Gastrocnemius medialis (tissue), 4 donors: ENCODE data around the gene AXIN1.

Experiments used
- POLR2A ChIP-seq, 2 donors: fragments of 450-650 bp; IDR thresholded peaks; one replicate each; pipeline ENCODE4 v1.6.1; 2017; ENCODE audit warnings: antibody characterized with exemption in 2 of 2, mild to moderate bottlenecking in 2 of 2, moderate library complexity in 2 of 2
- TF ChIP-seq, protein P1 (sequence below), 5 experiments: fragments of 450-650 bp in 3 of 5; fragments of 200-600 bp in 2 of 5; sonication (generic) in 2 of 5; IDR thresholded peaks in 4 of 5; conservative IDR thresholded peaks in 1 of 5; 1 replicate in 4 of 5; 2 replicates in 1 of 5; pipeline ENCODE4 v1.5.1; 2016 to 2019; ENCODE audit warnings: antibody characterized with exemption in 5 of 5, mild to moderate bottlenecking in 3 of 5, moderate library complexity in 3 of 5

DNA sequence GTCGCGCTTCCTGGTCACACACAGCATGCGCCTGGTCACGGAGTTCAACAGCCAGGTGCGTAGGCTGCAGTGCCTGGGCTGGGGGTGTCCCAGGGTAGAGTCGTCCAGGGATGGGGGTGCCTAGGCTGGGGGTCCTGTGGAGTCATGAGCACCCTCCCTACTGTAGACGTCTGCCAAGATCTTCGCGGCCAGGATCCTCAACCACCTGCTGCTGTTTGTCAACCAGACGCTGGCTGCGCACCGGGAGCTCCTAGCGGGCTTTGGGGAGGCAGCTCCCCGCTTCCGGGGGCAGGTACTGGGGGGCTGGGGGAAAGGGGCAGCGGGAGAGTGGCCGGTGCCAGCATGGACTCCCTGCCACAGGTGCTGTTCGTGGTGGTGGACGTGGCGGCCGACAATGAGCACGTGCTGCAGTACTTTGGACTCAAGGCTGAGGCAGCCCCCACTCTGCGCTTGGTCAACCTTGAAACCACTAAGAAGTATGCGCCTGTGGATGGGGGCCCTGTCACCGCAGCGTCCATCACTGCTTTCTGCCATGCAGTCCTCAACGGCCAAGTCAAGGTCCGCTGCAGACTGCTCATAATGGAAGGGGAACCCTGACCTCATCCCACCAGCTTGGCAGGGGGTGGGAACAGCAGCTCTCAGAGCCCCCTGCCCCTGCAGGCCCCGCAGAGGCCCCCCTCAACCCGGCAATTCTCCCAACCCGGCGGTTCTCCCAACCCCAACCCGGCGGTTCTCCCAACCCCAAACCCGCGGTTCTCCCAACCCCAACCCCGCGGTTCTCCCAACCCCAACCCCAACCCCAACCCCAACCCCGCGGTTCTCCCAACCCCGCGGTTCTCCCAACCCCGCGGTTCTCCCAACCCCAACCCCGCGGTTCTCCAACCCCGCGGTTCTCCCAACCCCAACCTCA, 67.1 kb downstream of the AXIN1 start:
- TF ChIP-seq, protein P1, sequence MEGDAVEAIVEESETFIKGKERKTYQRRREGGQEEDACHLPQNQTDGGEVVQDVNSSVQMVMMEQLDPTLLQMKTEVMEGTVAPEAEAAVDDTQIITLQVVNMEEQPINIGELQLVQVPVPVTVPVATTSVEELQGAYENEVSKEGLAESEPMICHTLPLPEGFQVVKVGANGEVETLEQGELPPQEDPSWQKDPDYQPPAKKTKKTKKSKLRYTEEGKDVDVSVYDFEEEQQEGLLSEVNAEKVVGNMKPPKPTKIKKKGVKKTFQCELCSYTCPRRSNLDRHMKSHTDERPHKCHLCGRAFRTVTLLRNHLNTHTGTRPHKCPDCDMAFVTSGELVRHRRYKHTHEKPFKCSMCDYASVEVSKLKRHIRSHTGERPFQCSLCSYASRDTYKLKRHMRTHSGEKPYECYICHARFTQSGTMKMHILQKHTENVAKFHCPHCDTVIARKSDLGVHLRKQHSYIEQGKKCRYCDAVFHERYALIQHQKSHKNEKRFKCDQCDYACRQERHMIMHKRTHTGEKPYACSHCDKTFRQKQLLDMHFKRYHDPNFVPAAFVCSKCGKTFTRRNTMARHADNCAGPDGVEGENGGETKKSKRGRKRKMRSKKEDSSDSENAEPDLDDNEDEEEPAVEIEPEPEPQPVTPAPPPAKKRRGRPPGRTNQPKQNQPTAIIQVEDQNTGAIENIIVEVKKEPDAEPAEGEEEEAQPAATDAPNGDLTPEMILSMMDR (IDR thresholded peaks at IDR 0.05 in 4 of 5, conservative IDR thresholded peaks at IDR 0.05 in 1 of 5) = no peak
- no peak for TF ChIP-seq POLR2A (IDR thresholded peaks at IDR 0.05)
